Measurements from ENCODE around the gene KDM2A. TPM values are rescaled to one million over a fixed set of nuclear protein-coding genes. Genes with fewer than 3 reads are reported as not detected.
"Not testable (repeated sequence)": the region's sequence is repeated elsewhere in the genome, so short reads cannot be mapped to it uniquely, and the experiment has no call there.

Gene KDM2A
- total RNA-seq, 1 donor from 2014 or later = 43.8 TPM

- Histone ChIP-seq H3K36me3 (ENCODE audit: control insufficient read depth in 3 of 3, insufficient read depth in 3 of 3, low read length in 3 of 3) (peaks cover 0 to under 1% (median 0%) of the 10 kb centered on the region in 3 donors), H3K4me3 (ENCODE audit: low read length in 3 of 3) (peak overlapping the region; percentile 55 to 64 (median 61)), H3K9me3 (ENCODE audit: control insufficient read depth in 3 of 3, low read length in 3 of 3) (no peaks in the 10 kb centered on the region), H3K27ac (ENCODE audit: low read depth, low read length) (peak overlapping the region; percentile 71), H3K27me3 (ENCODE audit: control insufficient read depth in 3 of 3, insufficient read depth in 3 of 3, low read length in 3 of 3) (no peaks in the 10 kb centered on the region), H3K4me1 (ENCODE audit: control insufficient read depth in 3 of 3, insufficient read depth in 3 of 3, low read length in 3 of 3) (peaks cover 0 to 10% (median 9%) of the 10 kb centered on the region in 3 donors), H3K9ac (ENCODE audit: low read depth in 1 of 3, low read length in 3 of 3) (peak overlapping the region; percentile 75 to 95 (median 78))
Observed at GRCh38 chr11:67117176-67117575, 1.9 kb upstream of the KDM2A start.

DNA sequence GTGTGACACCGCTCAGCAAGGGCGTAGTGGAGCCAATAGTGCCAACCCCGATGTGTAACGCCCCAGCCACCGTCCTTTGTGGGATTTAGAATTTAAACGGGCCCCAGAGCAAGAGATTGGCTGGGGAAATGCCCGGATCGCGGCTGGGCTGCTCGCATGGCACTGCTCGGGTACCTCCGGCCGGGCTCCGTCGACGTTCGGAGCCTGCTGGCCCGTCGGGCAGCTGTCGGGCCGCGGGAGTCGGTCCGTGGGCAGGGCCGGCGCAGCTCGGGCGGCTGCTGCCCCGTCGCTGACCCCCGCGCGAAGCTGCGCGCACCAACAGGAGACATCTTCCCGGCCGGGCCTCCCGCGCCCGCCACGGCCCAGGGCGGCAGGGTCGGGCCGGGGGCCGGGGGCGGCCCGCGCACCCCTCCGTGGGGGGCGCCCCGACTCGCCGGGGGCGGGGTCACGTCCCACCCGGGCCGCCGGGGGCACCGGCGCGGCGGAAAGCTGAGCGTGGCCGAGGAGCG, 1.3 kb upstream of the KDM2A start:
- Histone ChIP-seq H3K36me3 (ENCODE audit: control insufficient read depth in 3 of 3, insufficient read depth in 3 of 3, low read length in 3 of 3) (peaks cover 0 to 2% (median 0%) of the 10 kb centered on the region in 3 donors), H3K4me1 (ENCODE audit: control insufficient read depth in 3 of 3, insufficient read depth in 3 of 3, low read length in 3 of 3) (peaks cover 0 to 11% (median 9%) of the 10 kb centered on the region in 3 donors), H3K4me3 (ENCODE audit: low read length in 3 of 3) (peak overlapping the region; percentile 64 to 78 (median 75)), H3K27me3 (ENCODE audit: control insufficient read depth in 3 of 3, insufficient read depth in 3 of 3, low read length in 3 of 3) (no peaks in the 10 kb centered on the region), H3K9ac (ENCODE audit: low read depth in 1 of 3, low read length in 3 of 3) (peak overlapping the region; percentile 84 to 95 (median 94)), H3K27ac (ENCODE audit: low read depth, low read length) (peak overlapping the region; percentile 89), H3K9me3 (ENCODE audit: control insufficient read depth in 3 of 3, low read length in 3 of 3) (no peaks in the 10 kb centered on the region)

DNA sequence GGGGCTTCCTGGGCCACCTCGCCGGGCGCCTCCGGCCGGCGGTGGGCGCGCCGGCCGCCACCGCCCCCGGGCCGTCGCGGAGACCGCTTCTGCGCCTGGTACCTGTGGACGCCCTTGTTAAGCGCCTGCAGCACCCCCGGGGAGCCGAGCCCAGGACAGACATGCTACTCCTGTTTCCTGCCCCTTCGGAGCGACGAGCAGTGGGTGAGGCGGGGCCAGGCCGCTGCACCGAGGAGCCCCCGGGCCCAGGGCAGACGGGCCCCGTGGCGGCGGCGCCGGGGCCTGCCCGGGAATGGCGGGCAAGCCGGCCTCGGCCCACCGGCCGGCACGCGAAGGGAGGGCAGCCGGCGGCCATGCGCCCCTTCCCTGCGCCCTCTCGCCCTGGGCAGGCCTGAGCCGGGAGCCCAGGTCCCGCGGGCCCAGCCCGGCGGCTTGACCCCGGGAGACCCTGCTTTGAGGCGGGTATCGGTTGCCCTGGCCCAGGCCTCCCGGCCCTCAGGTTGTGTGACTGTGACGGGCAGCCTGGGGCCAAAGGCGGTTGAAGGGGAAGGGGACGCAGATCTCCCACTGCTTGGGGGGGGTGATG, 789 bp upstream of the KDM2A start:
- Histone ChIP-seq H3K36me3 (ENCODE audit: control insufficient read depth in 3 of 3, insufficient read depth in 3 of 3, low read length in 3 of 3) (peaks cover 0 to 2% (median 0%) of the 10 kb centered on the region in 3 donors), H3K9ac (ENCODE audit: low read depth in 1 of 3, low read length in 3 of 3) (peak overlapping the region; percentile 84 to 95 (median 94)), H3K27me3 (ENCODE audit: control insufficient read depth in 3 of 3, insufficient read depth in 3 of 3, low read length in 3 of 3) (no peaks in the 10 kb centered on the region), H3K27ac (ENCODE audit: low read depth, low read length) (peak overlapping the region; percentile 89), H3K4me1 (ENCODE audit: control insufficient read depth in 3 of 3, insufficient read depth in 3 of 3, low read length in 3 of 3) (peaks cover 2 to 14% (median 9%) of the 10 kb centered on the region in 3 donors), H3K4me3 (ENCODE audit: low read length in 3 of 3) (peak overlapping the region; percentile 56 to 78 (median 75)), H3K9me3 (ENCODE audit: control insufficient read depth in 3 of 3, low read length in 3 of 3) (no peaks in the 10 kb centered on the region)

GRCh38 chr11:67119585-67120391, 725 bp downstream of the KDM2A start:
- Histone ChIP-seq H3K4me3 (ENCODE audit: low read length in 3 of 3) (peak overlapping the region; percentile 84 to 96 (median 88)), H3K9ac (ENCODE audit: low read depth in 1 of 3, low read length in 3 of 3) (peak overlapping the region; percentile 88 to 92 (median 91)), H3K4me1 (ENCODE audit: control insufficient read depth in 3 of 3, insufficient read depth in 3 of 3, low read length in 3 of 3) (peaks cover 2 to 14% (median 14%) of the 10 kb centered on the region in 3 donors), H3K9me3 (ENCODE audit: control insufficient read depth in 3 of 3, low read length in 3 of 3) (no peaks in the 10 kb centered on the region), H3K36me3 (ENCODE audit: control insufficient read depth in 3 of 3, insufficient read depth in 3 of 3, low read length in 3 of 3) (peaks cover 0 to 2% (median 0%) of the 10 kb centered on the region in 3 donors), H3K27me3 (ENCODE audit: control insufficient read depth in 3 of 3, insufficient read depth in 3 of 3, low read length in 3 of 3) (no peaks in the 10 kb centered on the region), H3K27ac (ENCODE audit: low read depth, low read length) (peak overlapping the region; percentile 94)

DNA sequence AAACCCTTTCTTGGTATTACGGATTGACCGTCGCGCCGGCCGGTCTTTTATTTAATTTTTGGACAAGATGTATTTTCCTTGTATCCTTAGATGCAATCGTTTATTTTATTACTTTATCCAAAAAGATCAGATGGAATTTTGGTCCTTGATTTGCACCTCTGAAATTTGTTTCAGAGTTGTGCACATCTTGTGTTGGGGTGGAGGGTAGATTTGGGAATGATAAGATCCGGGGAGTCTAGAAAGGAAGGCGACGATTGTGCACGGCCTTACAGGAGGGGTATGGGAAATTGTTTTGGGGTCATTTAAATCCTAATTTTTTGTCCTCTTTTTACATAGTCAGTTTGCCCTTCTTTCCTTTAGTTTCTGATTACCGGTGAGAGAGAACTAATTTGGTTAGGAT, 1.4 kb downstream of the KDM2A start:
- Histone ChIP-seq H3K4me3 (ENCODE audit: low read length in 3 of 3) (peak overlapping the region; percentile 84 to 96 (median 88)), H3K9me3 (ENCODE audit: control insufficient read depth in 3 of 3, low read length in 3 of 3) (no peaks in the 10 kb centered on the region), H3K36me3 (ENCODE audit: control insufficient read depth in 3 of 3, insufficient read depth in 3 of 3, low read length in 3 of 3) (peaks cover 0 to 2% (median 0%) of the 10 kb centered on the region in 3 donors), H3K27me3 (ENCODE audit: control insufficient read depth in 3 of 3, insufficient read depth in 3 of 3, low read length in 3 of 3) (no peaks in the 10 kb centered on the region), H3K9ac (ENCODE audit: low read depth in 1 of 3, low read length in 3 of 3) (peak overlapping the region; percentile 85 to 92 (median 91)), H3K4me1 (ENCODE audit: control insufficient read depth in 3 of 3, insufficient read depth in 3 of 3, low read length in 3 of 3) (peaks cover 2 to 14% (median 14%) of the 10 kb centered on the region in 3 donors), H3K27ac (ENCODE audit: low read depth, low read length) (peak overlapping the region; percentile 76)

DNA sequence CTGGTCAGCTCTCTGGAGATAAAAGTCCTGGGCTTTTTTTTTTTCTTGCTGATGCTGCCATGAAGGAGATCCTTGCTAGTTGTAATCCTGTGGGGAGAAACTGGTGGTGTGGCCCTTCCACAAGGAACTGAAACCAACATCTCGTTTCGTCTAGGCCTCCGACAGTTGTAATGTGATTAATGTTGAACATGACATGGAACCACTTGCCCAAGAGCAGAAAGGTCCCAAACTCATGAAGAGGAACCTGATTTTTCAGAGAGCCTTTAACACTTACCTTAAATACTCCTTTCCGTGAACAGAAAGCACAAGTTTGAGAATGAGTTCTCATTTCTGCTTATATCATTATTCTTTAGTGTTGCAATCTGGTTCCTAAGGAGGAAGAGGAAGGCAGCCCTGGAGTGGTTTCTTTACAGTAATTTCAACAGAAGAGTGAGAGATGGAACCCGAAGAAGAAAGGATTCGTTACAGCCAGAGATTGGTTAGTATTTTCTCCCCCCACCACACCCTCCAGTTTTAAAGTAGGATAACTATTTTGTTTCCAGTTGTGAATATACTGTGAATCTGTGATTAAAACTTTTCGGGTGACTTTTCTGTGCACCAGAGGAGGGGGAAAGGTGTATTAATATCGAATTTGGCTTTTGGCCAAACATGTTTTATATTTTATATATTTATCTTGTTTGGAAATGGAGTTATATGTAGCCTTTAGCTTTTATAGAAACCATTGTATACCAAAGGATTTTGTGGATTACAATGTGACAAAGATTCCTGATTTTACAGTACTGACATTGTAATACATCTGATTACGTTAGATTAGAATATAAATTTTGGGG, 2.0 kb downstream of the KDM2A start:
- no peaks in the 10 kb centered on the region for H3K9me3 ChIP-seq (ENCODE audit: control insufficient read depth in 3 of 3, low read length in 3 of 3)
- H3K27ac ChIP-seq (ENCODE audit: low read depth, low read length) = peak overlapping the region; percentile 76
- peaks cover 2 to 14% (median 14%) of the 10 kb centered on the region in 3 donors for H3K4me1 ChIP-seq (ENCODE audit: control insufficient read depth in 3 of 3, insufficient read depth in 3 of 3, low read length in 3 of 3)
- peak overlapping the region; percentile 85 to 92 (median 91) for H3K9ac ChIP-seq (ENCODE audit: low read depth in 1 of 3, low read length in 3 of 3)
- H3K4me3 ChIP-seq (ENCODE audit: low read length in 3 of 3) = peak overlapping the region; percentile 84 to 96 (median 88)
- H3K36me3 ChIP-seq (ENCODE audit: control insufficient read depth in 3 of 3, insufficient read depth in 3 of 3, low read length in 3 of 3) = peaks cover 0 to 2% (median under 1%) of the 10 kb centered on the region in 3 donors
- H3K27me3 ChIP-seq (ENCODE audit: control insufficient read depth in 3 of 3, insufficient read depth in 3 of 3, low read length in 3 of 3) = no peaks in the 10 kb centered on the region

DNA sequence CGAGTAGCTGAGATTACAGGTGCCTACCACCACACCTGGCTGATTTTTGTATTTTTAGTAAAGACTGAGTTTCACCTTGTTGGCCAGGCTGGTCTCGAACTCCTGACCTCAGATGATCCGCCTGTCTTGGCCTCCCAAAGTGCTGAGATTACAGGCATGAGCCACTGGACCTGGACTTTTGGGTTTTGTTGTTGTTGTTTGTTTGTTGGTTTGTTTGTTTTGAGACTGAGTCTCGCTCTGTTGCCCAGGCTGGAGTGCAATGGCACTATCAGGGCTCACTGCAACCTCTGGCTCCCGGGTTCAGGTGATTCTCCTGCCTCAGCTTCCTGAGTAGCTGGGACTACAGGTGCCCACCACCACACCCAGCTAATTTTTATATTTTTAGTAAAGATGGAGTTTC, 4.7 kb downstream of the KDM2A start:
- H3K4me1 ChIP-seq (ENCODE audit: control insufficient read depth in 3 of 3, insufficient read depth in 3 of 3, low read length in 3 of 3) = peaks cover 3 to 12% (median 10%) of the 10 kb centered on the region in 3 donors
- H3K27me3 ChIP-seq (ENCODE audit: control insufficient read depth in 3 of 3, insufficient read depth in 3 of 3, low read length in 3 of 3); H3K4me3 ChIP-seq (ENCODE audit: low read length in 3 of 3); H3K9me3 ChIP-seq (ENCODE audit: control insufficient read depth in 3 of 3, low read length in 3 of 3); H3K27ac ChIP-seq (ENCODE audit: low read depth, low read length); H3K36me3 ChIP-seq (ENCODE audit: control insufficient read depth in 3 of 3, insufficient read depth in 3 of 3, low read length in 3 of 3); H3K9ac ChIP-seq (ENCODE audit: low read depth in 1 of 3, low read length in 3 of 3): not testable (repeated sequence)

DNA sequence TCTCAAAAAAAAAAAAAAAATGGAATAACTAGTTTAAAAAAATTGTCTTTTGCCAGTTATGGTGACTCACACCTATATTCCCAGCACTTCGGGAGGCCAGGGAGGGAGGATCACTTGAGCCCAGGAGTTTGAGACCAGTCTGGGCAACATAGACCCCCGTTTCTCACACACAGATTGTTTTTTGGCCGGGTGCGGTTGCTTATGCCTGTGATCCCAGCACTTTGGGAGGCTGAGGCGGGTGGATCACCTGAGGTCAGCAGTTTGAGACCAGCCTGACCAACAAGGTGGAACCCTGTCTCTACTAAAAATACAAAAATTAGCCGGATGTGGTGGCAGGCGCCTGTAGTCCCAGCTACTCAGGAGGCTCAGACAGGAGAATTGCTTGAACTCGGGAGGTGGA, 7.2 kb downstream of the KDM2A start:
- not testable (repeated sequence) for H3K9me3 ChIP-seq (ENCODE audit: control insufficient read depth in 3 of 3, low read length in 3 of 3); H3K27me3 ChIP-seq (ENCODE audit: control insufficient read depth in 3 of 3, insufficient read depth in 3 of 3, low read length in 3 of 3); H3K36me3 ChIP-seq (ENCODE audit: control insufficient read depth in 3 of 3, insufficient read depth in 3 of 3, low read length in 3 of 3)

GRCh38 chr11:67126986-67127385, 7.9 kb downstream of the KDM2A start:
- Histone ChIP-seq H3K36me3 (ENCODE audit: control insufficient read depth in 3 of 3, insufficient read depth in 3 of 3, low read length in 3 of 3) (peaks cover 3 to 9% (median 5%) of the 10 kb centered on the region in 3 donors), H3K4me1 (ENCODE audit: control insufficient read depth in 3 of 3, insufficient read depth in 3 of 3, low read length in 3 of 3) (peaks cover 3 to 9% (median 5%) of the 10 kb centered on the region in 3 donors), H3K4me3 (ENCODE audit: low read length in 3 of 3) (no peak overlapping the region), H3K9me3 (ENCODE audit: control insufficient read depth in 3 of 3, low read length in 3 of 3) (no peaks in the 10 kb centered on the region), H3K27me3 (ENCODE audit: control insufficient read depth in 3 of 3, insufficient read depth in 3 of 3, low read length in 3 of 3) (no peaks in the 10 kb centered on the region), H3K27ac (ENCODE audit: low read depth, low read length) (no peak overlapping the region), H3K9ac (ENCODE audit: low read depth in 1 of 3, low read length in 3 of 3) (no peak overlapping the region)

More for the DNA sequence above, 7.2 kb downstream of the KDM2A start:
- H3K4me3 ChIP-seq (ENCODE audit: low read length in 3 of 3); H3K27ac ChIP-seq (ENCODE audit: low read depth, low read length); H3K9ac ChIP-seq (ENCODE audit: low read depth in 1 of 3, low read length in 3 of 3): not testable (repeated sequence)
- H3K4me1 ChIP-seq (ENCODE audit: control insufficient read depth in 3 of 3, insufficient read depth in 3 of 3, low read length in 3 of 3) = peaks cover 3 to 12% (median 10%) of the 10 kb centered on the region in 3 donors

Measured in skeletal muscle tissue (tissue), 4 donors.